ENCODE measurements around the gene ZNF227.
"Not testable (repeated sequence)": the region's sequence is repeated elsewhere in the genome, so short reads cannot be mapped to it uniquely, and the experiment has no call there.

ZNF227 gene

GRCh38 chr19:44212250-44212865 is at the start of gene ZNF227:
ZNF227 (plus strand) TSS chr19:44212532; CDS start chr19:44217793, 5,261 bp downstream.
- peak; percentile 98 for DNase-seq

GRCh38 chr19:44163789-44164188 is 48.5 kb upstream of the ZNF227 start:
- DNase-seq = no peak

- no peak for DNase-seq
These were observed 48.0 kb upstream of the ZNF227 start for GRCh38 chr19:44164327-44164672.

GRCh38 chr19:44164673-44165512 is 47.4 kb upstream of the ZNF227 start, which contains the start of gene ZNF226:
ZNF226 (plus strand) TSS chr19:44165100; CDS start chr19:44170081, 4,981 bp downstream.
- peak; percentile 99 for DNase-seq

GRCh38 chr19:44170660-44171059 is 41.7 kb upstream of the ZNF227 start:
- not testable (repeated sequence) for DNase-seq

GRCh38 chr19:44176590-44176989 is 35.7 kb upstream of the ZNF227 start:
- DNase-seq = no peak

- no peak for DNase-seq
These were observed 31.4 kb upstream of the ZNF227 start for GRCh38 chr19:44180968-44181367.

GRCh38 chr19:44182145-44182544 is 30.2 kb upstream of the ZNF227 start:
- no peak for DNase-seq

- DNase-seq = no peak
These were observed 22.3 kb upstream of the ZNF227 start for GRCh38 chr19:44190020-44190419.

- DNase-seq = no peak
These were observed 20.2 kb upstream of the ZNF227 start for GRCh38 chr19:44192127-44192526.

- DNase-seq = no peak
These were observed 15.6 kb upstream of the ZNF227 start for GRCh38 chr19:44196772-44197171.

- DNase-seq = no peak
These were observed 9.9 kb upstream of the ZNF227 start for GRCh38 chr19:44202470-44202869.

GRCh38 chr19:44202974-44203373 is 9.4 kb upstream of the ZNF227 start:
- no peak for DNase-seq

- not testable (repeated sequence) for DNase-seq
These were observed 8.5 kb upstream of the ZNF227 start for GRCh38 chr19:44203877-44204276.

- DNase-seq = no peak
These were observed 7.6 kb upstream of the ZNF227 start for GRCh38 chr19:44204772-44205171.

- peak; percentile 94 for DNase-seq
These were observed 5.1 kb upstream of the ZNF227 start for GRCh38 chr19:44207126-44207803.

GRCh38 chr19:44212866-44213346 is 574 bp downstream of the ZNF227 start:
- peak; percentile 54 for DNase-seq

GRCh38 chr19:44219926-44220325 is 7.6 kb downstream of the ZNF227 start:
- not testable (repeated sequence) for DNase-seq

GRCh38 chr19:44220761-44221160 is 8.4 kb downstream of the ZNF227 start:
- not testable (repeated sequence) for DNase-seq

GRCh38 chr19:44221291-44221690 is 9.0 kb downstream of the ZNF227 start:
- DNase-seq = not testable (repeated sequence)

GRCh38 chr19:44228318-44228717 is 16.0 kb downstream of the ZNF227 start:
- no peak for DNase-seq

- DNase-seq = no peak
These were observed 20.5 kb downstream of the ZNF227 start for GRCh38 chr19:44232867-44233266.

GRCh38 chr19:44236384-44236783 is 24.1 kb downstream of the ZNF227 start:
- no peak for DNase-seq

GRCh38 chr19:44252332-44252731 is 40.0 kb downstream of the ZNF227 start:
- not testable (repeated sequence) for DNase-seq

All from NCI-H2171 treated with DMSO at 0.1 percent for 48 hours (cell line).